Measurements from ENCODE around the gene SPRR2A. TPM values are rescaled to one million over a fixed set of nuclear protein-coding genes. Genes with fewer than 3 reads are reported as not detected.

Gene SPRR2A
- not detected in 5 replicates for total RNA-seq (2022; extraction: Qiagen RNA extraction)

GRCh38 chr1:153057375-153057774, at the start of gene SPRR2A:
TSS of gene SPRR2A (minus strand) at chr1:153057512. CDS start at chr1:153056735, 777 bp downstream.

GRCh38 chr1:153094426-153094825, 37.1 kb upstream of the SPRR2A start, which contains the start of gene SPRR2E:
TSS of gene SPRR2E (minus strand) at chr1:153094526. CDS start at chr1:153093751, 775 bp downstream.

DNA sequence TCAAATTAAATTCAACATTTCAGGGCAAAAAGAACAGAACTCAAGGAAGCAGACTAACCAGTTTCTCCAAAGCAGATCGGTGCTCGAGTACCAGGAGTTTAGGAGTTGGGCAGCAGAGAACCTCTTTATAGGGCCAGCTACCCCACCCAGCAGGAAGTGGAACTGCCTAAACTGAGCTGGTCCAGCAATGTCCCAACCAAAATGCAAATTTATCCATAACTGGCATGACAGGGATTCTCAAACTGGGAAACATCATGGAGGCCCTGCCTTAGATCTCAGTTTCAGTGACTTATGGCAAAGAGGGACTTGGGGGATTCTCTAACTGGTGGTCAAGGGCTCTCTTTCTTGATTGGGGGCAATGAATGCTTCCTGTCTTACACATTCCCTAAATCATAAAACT, 14.2 kb upstream of the SPRR2A start, which contains the start of gene SPRR2B:
Gene SPRR2B (minus strand): TSS at position 101 of the 400 bp plus-strand sequence. CDS start 772 bp downstream, outside the sequence.

DNA sequence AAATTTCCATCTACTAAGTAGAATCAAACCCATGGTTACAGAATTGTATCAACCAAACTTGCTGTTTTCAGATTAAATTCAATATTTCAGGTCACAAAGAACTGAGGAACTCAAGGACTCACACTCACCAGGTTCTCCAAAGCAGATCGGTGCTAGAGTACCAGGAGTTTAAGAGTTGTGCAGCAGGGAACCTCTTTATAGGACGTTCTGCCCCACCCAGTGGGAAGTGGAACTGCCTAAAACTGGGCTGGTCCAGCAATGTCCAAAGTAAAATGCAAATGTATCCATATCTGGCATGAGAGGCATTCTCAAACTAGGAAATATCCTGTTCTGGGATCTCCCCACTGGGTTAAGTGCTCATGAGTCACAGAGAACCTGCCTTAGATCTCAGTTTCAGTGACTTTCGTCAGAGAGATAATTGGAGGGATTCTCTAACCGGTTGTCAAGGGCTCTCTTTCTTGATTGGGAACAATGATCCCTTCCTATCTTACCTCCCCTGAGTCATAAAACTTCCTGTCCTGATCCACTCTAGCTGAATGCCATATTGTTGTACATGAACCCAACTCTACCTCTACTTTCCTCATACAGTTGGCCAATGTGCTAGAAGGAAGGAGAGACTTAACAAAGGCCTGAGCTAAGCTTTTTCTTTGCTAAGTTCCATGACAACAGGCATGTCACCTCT, 16.2 kb downstream of the SPRR2A start, which contains the start of gene SPRR2D:
Gene SPRR2D (minus strand): TSS at position 171 of the 682 bp plus-strand sequence. CDS start 774 bp downstream, outside the sequence.

GRCh38 chr1:153030895-153031294, 26.4 kb downstream of the SPRR2A start, which contains the start of gene SPRR1B:
TSS of gene SPRR1B (plus strand) at chr1:153031203. CDS start at chr1:153032346, 1,143 bp downstream.

Other genes starting within 250 kb of the SPRR2A start
- gene LCE1B, start 245.5 kb downstream of the SPRR2A start, total RNA-seq (2022; extraction: Qiagen RNA extraction): not detected in 5 replicates
- gene LCE1A, start 230.0 kb downstream of the SPRR2A start, total RNA-seq (2022; extraction: Qiagen RNA extraction): not detected in 5 replicates
- gene LCE6A, start 214.7 kb downstream of the SPRR2A start, total RNA-seq (2022; extraction: Qiagen RNA extraction): not detected in 5 replicates
- not detected in 5 replicates for gene LCE7A, start 197.5 kb downstream of the SPRR2A start, total RNA-seq (2022; extraction: Qiagen RNA extraction)
- not detected in 5 replicates for gene SMCP, start 179.2 kb downstream of the SPRR2A start, total RNA-seq (2022; extraction: Qiagen RNA extraction)
- gene IVL, start 149.0 kb downstream of the SPRR2A start, total RNA-seq (2022; extraction: Qiagen RNA extraction): 0.06 to 0.13 TPM (median 0.10 TPM) in 3 of 5 replicates, not detected in the others
- not detected in 5 replicates for gene SPRR5, start 110.3 kb downstream of the SPRR2A start, total RNA-seq (2022; extraction: Qiagen RNA extraction)
- not detected in 5 replicates for gene SPRR4, start 86.9 kb downstream of the SPRR2A start, total RNA-seq (2022; extraction: Qiagen RNA extraction)
- gene SPRR1A, start 73.4 kb downstream of the SPRR2A start, total RNA-seq (2022; extraction: Qiagen RNA extraction): not detected in 5 replicates
- gene SPRR3, start 55.8 kb downstream of the SPRR2A start, total RNA-seq (2022; extraction: Qiagen RNA extraction): not detected in 5 replicates
- not detected in 5 replicates for gene SPRR1B, start 26.3 kb downstream of the SPRR2A start, total RNA-seq (2022; extraction: Qiagen RNA extraction)
- gene SPRR2D, start 16.4 kb downstream of the SPRR2A start, total RNA-seq (2022; extraction: Qiagen RNA extraction): not detected in 5 replicates
- not detected in 5 replicates for gene SPRR2B, start 14.1 kb upstream of the SPRR2A start, total RNA-seq (2022; extraction: Qiagen RNA extraction)
- gene SPRR2E, start 37.0 kb upstream of the SPRR2A start, total RNA-seq (2022; extraction: Qiagen RNA extraction): not detected in 5 replicates
- gene SPRR2F, start 56.0 kb upstream of the SPRR2A start, total RNA-seq (2022; extraction: Qiagen RNA extraction): not detected in 5 replicates
- not detected in 5 replicates for gene SPRR2G, start 93.4 kb upstream of the SPRR2A start, total RNA-seq (2022; extraction: Qiagen RNA extraction)
- gene LELP1, start 145.9 kb upstream of the SPRR2A start, total RNA-seq (2022; extraction: Qiagen RNA extraction): not detected in 5 replicates
- not detected in 5 replicates for gene PRR9, start 160.1 kb upstream of the SPRR2A start, total RNA-seq (2022; extraction: Qiagen RNA extraction)
- gene LORICRIN, start 202.2 kb upstream of the SPRR2A start, total RNA-seq (2022; extraction: Qiagen RNA extraction): not detected in 5 replicates

All from A549 treated with Mapracorat at 1 μM for 4 hours (cell line).